Karpas-422 (cell line): Measurements from ENCODE around the gene ATRIP. TPM values are rescaled to one million over a fixed set of nuclear protein-coding genes. Genes with fewer than 3 reads are reported as not detected.

Experiments
- DNase-seq: peaks from one replicate; pipeline ENCODE4 v3.0.0-alpha.2; 2015
- H2AFZ ChIP-seq: fragments of 200-600 bp; sonication (generic); 2 replicates; pipeline ENCODE4 v1.6.1; 2014; ENCODE audit warnings: antibody characterized with exemption, low read length, mixed read lengths
- H3K27ac ChIP-seq: fragments of 200-600 bp; sonication (generic); 2 replicates; pipeline ENCODE4 v1.5.1; 2014; ENCODE audit warnings: mild to moderate bottlenecking, low read length, moderate library complexity
- H3K27me3 ChIP-seq: fragments of 200-600 bp; sonication (generic); 2 replicates; pipeline ENCODE4 v1.6.1; 2014; ENCODE audit warnings: low read length, mixed read lengths
- H3K36me3 ChIP-seq: fragments of 200-600 bp; sonication (generic); 2 replicates; pipeline ENCODE4 v1.6.1; 2014; ENCODE audit warnings: low read length, mixed read lengths; ENCODE audit not compliant: insufficient read depth
- H3K4me1 ChIP-seq: fragments of 200-600 bp; sonication (generic); 2 replicates; pipeline ENCODE4 v1.6.1; 2014; ENCODE audit warnings: mild to moderate bottlenecking, low read length, mixed read lengths
- H3K4me2 ChIP-seq: fragments of 200-600 bp; sonication (generic); 2 replicates; pipeline ENCODE4 v1.6.1; 2014; ENCODE audit warnings: low read length, low read depth, mild to moderate bottlenecking; ENCODE audit not compliant: poor library complexity, severe bottlenecking
- H3K4me3 ChIP-seq: fragments of 200-600 bp; sonication (generic); 2 replicates; pipeline ENCODE4 v1.5.1; 2014; ENCODE audit warnings: mild to moderate bottlenecking, antibody characterized with exemption, low read length, mixed read lengths
- H3K79me2 ChIP-seq: fragments of 200-600 bp; sonication (generic); 2 replicates; pipeline ENCODE4 v1.6.1; 2014; ENCODE audit warnings: mild to moderate bottlenecking, low read length, mixed read lengths
- H3K9ac ChIP-seq: fragments of 200-600 bp; sonication (generic); 2 replicates; pipeline ENCODE4 v1.6.0; 2014; ENCODE audit warnings: low read length
- H3K9me2 ChIP-seq: fragments of 200-600 bp; sonication (generic), shearing (Covaris generic); replicated peaks from 2 replicates; pipeline ENCODE4 v1.6.0; 2014; ENCODE audit warnings: mild to moderate bottlenecking, low read length, moderate library complexity; ENCODE audit not compliant: insufficient read depth
- H3K9me3 ChIP-seq: fragments of 300-700, 200-600 bp; sonication (generic); 2 replicates; pipeline ENCODE4 v1.6.1; 2014; ENCODE audit warnings: low read length, mixed read lengths
- H4K20me1 ChIP-seq: fragments of 200-600 bp; sonication (generic); 2 replicates; pipeline ENCODE4 v1.6.1; 2014; ENCODE audit warnings: mild to moderate bottlenecking, antibody characterized with exemption, low read length, low read depth; ENCODE audit not compliant: insufficient read depth
- total RNA-seq: library from RNA; depleted of rRNA; stranded (reverse); fragments of >200 nt; shearing (Covaris generic); gene quantifications from 2 replicates; pipeline ENCODE4 v1.2.3, GENCODE V29; 2014; ENCODE audit warnings: low replicate concordance

Gene ATRIP
- total RNA-seq, 1 experiment from 2014 or later = 7.3 TPM

- Histone ChIP-seq H3K9ac (no peak overlapping the region), H2AFZ (no peak overlapping the region), H3K4me3 (no peak overlapping the region), H3K4me1 (peaks cover 7% of the 10 kb centered on the region), H3K9me3 (no peaks in the 10 kb centered on the region), H4K20me1 (no peaks in the 10 kb centered on the region), H3K27ac (no peak overlapping the region), H3K79me2 (peaks cover 10% of the 10 kb centered on the region; the same call in 1 of the 2 replicates), H3K36me3 (no peaks in the 10 kb centered on the region; the same call in 1 of the 2 replicates), H3K27me3 (no peaks in the 10 kb centered on the region), H3K4me2 (no peak overlapping the region), H3K9me2 (no peaks in the 10 kb centered on the region)
- no peak for DNase-seq
Measured at GRCh38 chr3:48419149-48419548, 27.4 kb upstream of the ATRIP start.

- peaks cover 12% of the 10 kb centered on the region; the same call in 1 of the 2 replicates for H3K79me2 ChIP-seq
- H3K36me3 ChIP-seq = no peaks in the 10 kb centered on the region; the same call in 1 of the 2 replicates
- no peak overlapping the region for H2AFZ ChIP-seq
- H3K27me3 ChIP-seq = no peaks in the 10 kb centered on the region
- H3K27ac ChIP-seq = no peak overlapping the region
- no peak for DNase-seq
- H3K9me3 ChIP-seq = no peaks in the 10 kb centered on the region
- no peaks in the 10 kb centered on the region for H3K9me2 ChIP-seq
- peaks cover 7% of the 10 kb centered on the region for H3K4me1 ChIP-seq
- no peak overlapping the region for H3K4me2 ChIP-seq
- no peak overlapping the region for H3K4me3 ChIP-seq
- H4K20me1 ChIP-seq = no peaks in the 10 kb centered on the region
- no peak overlapping the region for H3K9ac ChIP-seq
Measured at GRCh38 chr3:48419597-48419996, 26.9 kb upstream of the ATRIP start.

- Histone ChIP-seq H3K4me2 (no peak overlapping the region), H2AFZ (no peak overlapping the region), H3K27ac (no peak overlapping the region), H3K9me3 (no peaks in the 10 kb centered on the region), H3K9ac (no peak overlapping the region), H3K79me2 (peaks cover 22% of the 10 kb centered on the region), H3K4me1 (peaks cover 7% of the 10 kb centered on the region), H4K20me1 (no peaks in the 10 kb centered on the region), H3K4me3 (no peak overlapping the region), H3K27me3 (no peaks in the 10 kb centered on the region), H3K36me3 (no peaks in the 10 kb centered on the region), H3K9me2 (no peaks in the 10 kb centered on the region)
- DNase-seq = no peak
Measured at GRCh38 chr3:48420561-48420960, 26.0 kb upstream of the ATRIP start.

GRCh38 chr3:48422272-48422671 lies 24.3 kb upstream of the ATRIP start:
- Histone ChIP-seq H3K4me1 (peaks cover 23% of the 10 kb centered on the region), H3K4me3 (no peak overlapping the region), H3K79me2 (peaks cover 39% of the 10 kb centered on the region), H2AFZ (no peak overlapping the region), H3K27me3 (no peaks in the 10 kb centered on the region), H3K9me3 (no peaks in the 10 kb centered on the region), H3K27ac (no peak overlapping the region), H3K9me2 (no peaks in the 10 kb centered on the region), H4K20me1 (no peaks in the 10 kb centered on the region), H3K4me2 (no peak overlapping the region), H3K36me3 (no peaks in the 10 kb centered on the region), H3K9ac (no peak overlapping the region)
- DNase-seq = no peak

GRCh38 chr3:48422681-48423080 lies 23.9 kb upstream of the ATRIP start:
- Histone ChIP-seq H3K9me2 (no peaks in the 10 kb centered on the region), H3K4me1 (peaks cover 27% of the 10 kb centered on the region), H4K20me1 (no peaks in the 10 kb centered on the region), H3K79me2 (peaks cover 43% of the 10 kb centered on the region), H3K27me3 (no peaks in the 10 kb centered on the region), H3K4me3 (no peak overlapping the region), H3K4me2 (no peak overlapping the region), H3K36me3 (no peaks in the 10 kb centered on the region), H3K27ac (no peak overlapping the region), H2AFZ (no peak overlapping the region), H3K9me3 (no peaks in the 10 kb centered on the region), H3K9ac (no peak overlapping the region)
- DNase-seq = no peak

GRCh38 chr3:48423241-48423882 lies 23.2 kb upstream of the ATRIP start:
- H3K9me2 ChIP-seq = no peaks in the 10 kb centered on the region
- peaks cover 50% of the 10 kb centered on the region for H3K79me2 ChIP-seq

GRCh38 chr3:48423883-48424695 lies 22.4 kb upstream of the ATRIP start:
- Histone ChIP-seq H3K36me3 (no peaks in the 10 kb centered on the region), H4K20me1 (no peaks in the 10 kb centered on the region), H3K9me3 (no peaks in the 10 kb centered on the region), H3K4me3 (no peak overlapping the region), H3K9ac (no peak overlapping the region), H3K27me3 (no peaks in the 10 kb centered on the region), H3K27ac (no peak overlapping the region), H3K79me2 (peaks cover 55% of the 10 kb centered on the region), H3K4me2 (no peak overlapping the region), H3K9me2 (no peaks in the 10 kb centered on the region), H3K4me1 (peaks cover 35% of the 10 kb centered on the region), H2AFZ (no peak overlapping the region)
- DNase-seq = no peak

More at GRCh38 chr3:48423241-48423882, 23.2 kb upstream of the ATRIP start:
- Histone ChIP-seq H3K4me3 (no peak overlapping the region), H3K9me3 (no peaks in the 10 kb centered on the region), H3K27ac (no peak overlapping the region), H3K4me2 (no peak overlapping the region), H3K9ac (no peak overlapping the region), H3K36me3 (no peaks in the 10 kb centered on the region), H2AFZ (no peak overlapping the region), H4K20me1 (no peaks in the 10 kb centered on the region), H3K4me1 (peaks cover 34% of the 10 kb centered on the region), H3K27me3 (no peaks in the 10 kb centered on the region)
- no peak for DNase-seq

- H4K20me1 ChIP-seq = no peaks in the 10 kb centered on the region
- H3K4me1 ChIP-seq = peaks cover 40% of the 10 kb centered on the region
- H3K79me2 ChIP-seq = peaks cover 58% of the 10 kb centered on the region
- no peak overlapping the region for H2AFZ ChIP-seq
- no peak overlapping the region for H3K4me3 ChIP-seq
- no peak overlapping the region for H3K27ac ChIP-seq
- no peak overlapping the region for H3K4me2 ChIP-seq
- H3K9ac ChIP-seq = no peak overlapping the region
- H3K36me3 ChIP-seq = no peaks in the 10 kb centered on the region
- no peaks in the 10 kb centered on the region for H3K9me3 ChIP-seq
- DNase-seq = no peak
- H3K9me2 ChIP-seq = no peaks in the 10 kb centered on the region
- H3K27me3 ChIP-seq = no peaks in the 10 kb centered on the region
Measured at GRCh38 chr3:48425281-48425812, 21.2 kb upstream of the ATRIP start.
